ENCODE measurements around the gene MINDY2.
"Not testable (repeated sequence)": the region's sequence is repeated elsewhere in the genome, so short reads cannot be mapped to it uniquely, and the experiment has no call there.

The MINDY2 gene

DNA sequence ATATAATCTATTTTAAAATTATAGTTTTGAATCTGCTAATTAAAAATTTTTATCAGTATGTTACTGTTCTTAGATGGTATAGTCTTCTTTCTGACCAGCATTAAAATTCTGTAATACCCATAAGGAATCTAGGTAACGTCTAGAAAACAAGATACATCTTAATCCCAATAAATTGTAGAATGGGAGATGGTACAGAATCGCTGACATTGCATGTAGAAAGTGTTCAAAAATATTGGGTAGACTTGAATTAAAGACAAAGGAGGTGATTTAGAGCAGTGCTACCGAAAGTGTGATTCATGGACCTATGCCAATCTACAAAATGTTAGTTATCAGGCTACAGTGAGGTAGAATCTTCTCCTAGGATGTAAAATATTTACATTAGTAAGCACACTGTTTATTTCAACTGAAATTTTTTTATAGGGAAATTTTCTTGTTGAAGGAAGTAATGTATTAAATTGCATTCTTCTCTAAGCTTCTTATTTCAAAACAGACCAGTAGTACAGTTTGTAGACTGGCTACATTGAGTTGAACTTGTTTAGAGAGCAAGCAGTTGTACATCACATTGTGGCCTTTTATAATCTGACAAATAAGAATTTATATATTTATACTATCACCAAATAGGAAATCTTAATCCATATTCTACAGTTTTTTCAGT is 17.1 kb downstream of the MINDY2 start:
- Histone ChIP-seq H3K27me3 (ENCODE audit: control insufficient read depth, insufficient read depth, low read length) (no peaks in the 10 kb centered on the region), H3K4me2 (ENCODE audit: low read length) (no peak overlapping the region), H3K9ac (no peak overlapping the region), H3K4me1 (no peaks in the 10 kb centered on the region), H3K79me2 (no peaks in the 10 kb centered on the region), H3K27ac (no peak overlapping the region), H3K36me3 (ENCODE audit: control insufficient read depth, insufficient read depth, low read length) (no peaks in the 10 kb centered on the region), H3K4me3 (ENCODE audit: low read depth, low read length) (no peak overlapping the region), H3K9me3 (ENCODE audit: control insufficient read depth, low read length) (no peaks in the 10 kb centered on the region), H2AFZ (no peak overlapping the region)
- TF ChIP-seq, protein P1, sequence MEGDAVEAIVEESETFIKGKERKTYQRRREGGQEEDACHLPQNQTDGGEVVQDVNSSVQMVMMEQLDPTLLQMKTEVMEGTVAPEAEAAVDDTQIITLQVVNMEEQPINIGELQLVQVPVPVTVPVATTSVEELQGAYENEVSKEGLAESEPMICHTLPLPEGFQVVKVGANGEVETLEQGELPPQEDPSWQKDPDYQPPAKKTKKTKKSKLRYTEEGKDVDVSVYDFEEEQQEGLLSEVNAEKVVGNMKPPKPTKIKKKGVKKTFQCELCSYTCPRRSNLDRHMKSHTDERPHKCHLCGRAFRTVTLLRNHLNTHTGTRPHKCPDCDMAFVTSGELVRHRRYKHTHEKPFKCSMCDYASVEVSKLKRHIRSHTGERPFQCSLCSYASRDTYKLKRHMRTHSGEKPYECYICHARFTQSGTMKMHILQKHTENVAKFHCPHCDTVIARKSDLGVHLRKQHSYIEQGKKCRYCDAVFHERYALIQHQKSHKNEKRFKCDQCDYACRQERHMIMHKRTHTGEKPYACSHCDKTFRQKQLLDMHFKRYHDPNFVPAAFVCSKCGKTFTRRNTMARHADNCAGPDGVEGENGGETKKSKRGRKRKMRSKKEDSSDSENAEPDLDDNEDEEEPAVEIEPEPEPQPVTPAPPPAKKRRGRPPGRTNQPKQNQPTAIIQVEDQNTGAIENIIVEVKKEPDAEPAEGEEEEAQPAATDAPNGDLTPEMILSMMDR (IDR thresholded peaks at IDR 0.05) = no peak

DNA sequence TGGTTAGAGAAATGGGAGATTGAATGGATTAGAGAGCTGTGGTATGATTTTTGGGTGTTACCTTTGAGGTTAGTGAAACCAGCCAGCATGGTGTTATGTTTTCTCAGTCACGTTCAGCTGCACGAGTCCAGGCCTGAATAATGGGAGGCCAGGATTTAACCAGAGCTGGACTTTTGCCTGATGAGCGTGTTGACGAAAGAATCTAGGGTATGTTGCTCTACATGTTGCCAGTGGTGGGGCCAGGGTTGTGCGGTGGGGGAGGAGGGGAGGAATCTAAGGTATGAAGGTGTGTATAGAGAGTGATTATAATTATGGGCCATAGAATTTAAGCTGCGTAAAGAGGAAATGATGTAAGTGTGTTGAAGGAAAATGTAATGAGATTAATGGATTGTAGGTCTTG is 22.8 kb downstream of the MINDY2 start:
- no peak overlapping the region for H3K27ac ChIP-seq
- H3K27me3 ChIP-seq (ENCODE audit: control insufficient read depth, insufficient read depth, low read length) = no peaks in the 10 kb centered on the region
- no peaks in the 10 kb centered on the region for H3K79me2 ChIP-seq
- TF ChIP-seq, protein P1 (IDR thresholded peaks at IDR 0.05) = no peak
- no peak overlapping the region for H3K4me3 ChIP-seq (ENCODE audit: low read depth, low read length)
- no peak overlapping the region for H3K9ac ChIP-seq
- H3K36me3 ChIP-seq (ENCODE audit: control insufficient read depth, insufficient read depth, low read length) = no peaks in the 10 kb centered on the region
- H3K9me3 ChIP-seq (ENCODE audit: control insufficient read depth, low read length) = no peaks in the 10 kb centered on the region
- H2AFZ ChIP-seq = no peak overlapping the region
- H3K4me2 ChIP-seq (ENCODE audit: low read length) = no peak overlapping the region
- H3K4me1 ChIP-seq = no peaks in the 10 kb centered on the region

DNA sequence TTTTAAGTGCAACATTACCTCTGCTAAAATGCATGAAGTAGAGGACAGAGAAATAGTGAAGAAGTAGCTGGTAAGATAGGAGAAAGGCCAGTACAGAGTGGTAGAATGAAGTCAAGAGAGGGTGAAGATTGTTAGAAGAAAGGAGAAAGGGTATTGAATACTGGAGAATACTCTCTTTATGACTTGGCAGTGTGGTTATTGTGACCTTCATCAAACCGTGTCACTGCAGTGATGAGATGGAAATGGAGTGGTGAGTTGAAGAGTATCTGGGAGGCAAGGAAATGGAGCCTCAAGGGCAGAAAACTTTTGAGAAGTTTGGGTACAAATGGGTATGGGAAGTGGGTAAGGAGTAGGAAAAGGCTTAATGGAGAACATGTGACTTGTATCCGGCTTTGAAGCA is 24.7 kb downstream of the MINDY2 start:
- no peak overlapping the region for H2AFZ ChIP-seq
- H3K4me2 ChIP-seq (ENCODE audit: low read length) = no peak overlapping the region
- no peaks in the 10 kb centered on the region for H3K36me3 ChIP-seq (ENCODE audit: control insufficient read depth, insufficient read depth, low read length)
- no peaks in the 10 kb centered on the region for H3K9me3 ChIP-seq (ENCODE audit: control insufficient read depth, low read length)
- H3K27ac ChIP-seq = no peak overlapping the region
- H3K9ac ChIP-seq = no peak overlapping the region
- no peaks in the 10 kb centered on the region for H3K79me2 ChIP-seq
- H3K4me1 ChIP-seq = no peaks in the 10 kb centered on the region
- TF ChIP-seq, protein P1 (IDR thresholded peaks at IDR 0.05) = no peak
- no peak overlapping the region for H3K4me3 ChIP-seq (ENCODE audit: low read depth, low read length)
- H3K27me3 ChIP-seq (ENCODE audit: control insufficient read depth, insufficient read depth, low read length) = no peaks in the 10 kb centered on the region

DNA sequence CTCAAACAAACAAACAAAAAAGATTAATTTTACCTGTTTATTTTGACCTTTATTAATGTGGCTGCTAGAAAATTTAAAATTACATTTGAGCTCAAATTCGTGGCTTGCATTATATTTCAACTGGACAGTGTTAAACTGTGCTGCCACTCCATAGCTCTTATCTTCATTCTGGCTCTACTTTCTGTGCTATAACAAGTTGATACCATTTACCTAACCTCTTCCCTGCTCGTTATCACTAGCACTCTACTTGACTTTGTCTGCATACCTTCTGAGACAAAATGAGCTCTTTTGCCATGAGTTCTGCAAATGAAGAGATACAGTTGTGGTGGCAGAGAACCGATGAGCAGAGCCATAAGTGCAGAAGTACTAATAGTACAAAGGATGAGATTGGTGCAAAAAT is 26.4 kb downstream of the MINDY2 start:
- Histone ChIP-seq H2AFZ (no peak overlapping the region), H3K36me3 (ENCODE audit: control insufficient read depth, insufficient read depth, low read length) (no peaks in the 10 kb centered on the region)
- TF ChIP-seq, protein P1 (IDR thresholded peaks at IDR 0.05) = no peak

DNA sequence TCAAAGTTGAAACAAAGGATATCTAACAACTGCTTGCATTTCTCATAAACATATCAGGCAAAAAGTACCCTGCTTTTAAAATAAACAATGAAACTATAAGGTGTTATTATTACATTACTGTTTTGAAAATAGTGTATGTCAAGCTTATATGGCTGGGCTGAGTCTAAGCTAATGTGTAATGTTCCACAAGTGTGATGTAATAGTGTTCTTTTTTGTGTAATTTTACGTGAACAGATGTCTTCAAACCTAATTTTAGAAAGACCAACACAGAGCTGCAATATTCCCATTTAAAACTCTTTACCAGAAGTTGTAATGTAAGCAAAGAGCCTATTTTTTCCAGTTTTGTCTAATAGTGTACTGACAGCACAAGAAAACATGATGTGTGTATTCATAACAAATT is 34.0 kb downstream of the MINDY2 start:
- Histone ChIP-seq H3K4me2 (ENCODE audit: low read length) (no peak overlapping the region), H3K9me3 (ENCODE audit: control insufficient read depth, low read length) (no peaks in the 10 kb centered on the region), H3K4me3 (ENCODE audit: low read depth, low read length) (no peak overlapping the region), H3K79me2 (no peaks in the 10 kb centered on the region), H3K27ac (no peak overlapping the region), H2AFZ (no peak overlapping the region), H3K4me1 (no peaks in the 10 kb centered on the region), H3K9ac (no peak overlapping the region), H3K27me3 (ENCODE audit: control insufficient read depth, insufficient read depth, low read length) (no peaks in the 10 kb centered on the region), H3K36me3 (ENCODE audit: control insufficient read depth, insufficient read depth, low read length) (no peaks in the 10 kb centered on the region)
- TF ChIP-seq, protein P1 (IDR thresholded peaks at IDR 0.05) = no peak

More for the DNA sequence above, 26.4 kb downstream of the MINDY2 start:
- Histone ChIP-seq H3K9ac (no peak overlapping the region), H3K27me3 (ENCODE audit: control insufficient read depth, insufficient read depth, low read length) (no peaks in the 10 kb centered on the region), H3K27ac (no peak overlapping the region), H3K9me3 (ENCODE audit: control insufficient read depth, low read length) (no peaks in the 10 kb centered on the region), H3K4me2 (ENCODE audit: low read length) (no peak overlapping the region), H3K4me3 (ENCODE audit: low read depth, low read length) (no peak overlapping the region), H3K79me2 (no peaks in the 10 kb centered on the region), H3K4me1 (no peaks in the 10 kb centered on the region)

DNA sequence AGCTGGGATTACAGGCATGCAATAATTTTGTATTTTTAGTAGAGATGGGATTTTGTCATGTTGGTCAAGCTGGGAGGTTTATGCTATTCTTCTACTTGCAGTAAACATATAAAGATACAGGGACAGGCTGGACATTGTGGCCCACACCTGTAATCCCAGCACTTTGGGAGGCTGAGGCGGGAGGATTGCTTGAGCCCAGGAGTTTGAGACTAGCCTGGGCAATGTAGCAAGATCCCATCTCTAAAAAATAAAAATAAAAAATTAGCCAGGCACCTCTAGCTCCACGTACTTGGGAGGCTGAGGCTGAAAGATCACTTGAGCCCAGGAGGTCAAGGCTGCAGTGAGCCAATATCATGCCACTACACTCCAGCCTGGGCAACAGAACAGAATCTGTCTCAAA is 52.2 kb downstream of the MINDY2 start:
- not testable (repeated sequence) for H3K9ac ChIP-seq; H3K4me3 ChIP-seq (ENCODE audit: low read depth, low read length); H2AFZ ChIP-seq; H3K36me3 ChIP-seq (ENCODE audit: control insufficient read depth, insufficient read depth, low read length); H3K79me2 ChIP-seq; H3K9me3 ChIP-seq (ENCODE audit: control insufficient read depth, low read length); H3K4me1 ChIP-seq; H3K27me3 ChIP-seq (ENCODE audit: control insufficient read depth, insufficient read depth, low read length); H3K4me2 ChIP-seq (ENCODE audit: low read length); H3K27ac ChIP-seq

All from parathyroid adenoma (tissue), 2 donors.